PC-9 (cell line): ENCODE data around the gene DENND4A. TPM values are rescaled to one million over a fixed set of nuclear protein-coding genes. Genes with fewer than 3 reads are reported as not detected.

Experiments
- BruUV-seq: library from RNA; stranded (reverse); fragments of 400-500 nt; replicated peaks from 2 replicates; lab custom pipeline; 2021; lab: Mats Ljungman, UMichigan
- CTCF ChIA-PET: fragments of 300-600 bp; sonication (Branson Sonifier 250); formaldehyde crosslinking; loops from one replicate; lab custom pipeline; 2022; ENCODE audit warnings: antibody characterized with exemption; lab: Charles Lee
- POLR2A ChIA-PET: fragments of 300-600 bp; sonication (Branson Sonifier 250); formaldehyde crosslinking; loops from one replicate; lab custom pipeline; 2022; ENCODE audit warnings: antibody characterized with exemption; ENCODE audit not compliant: unreplicated experiment; lab: Charles Lee
- DNase-seq, 2 experiments: peaks; one replicate each; pipeline versions ENCODE4 v3.0.0 to v3.0.0-alpha.2; 2015 to 2022; ENCODE audit warnings: mixed read lengths in 1 of 2
- H2AFZ ChIP-seq: fragments of 200-600 bp; sonication (generic); 2 replicates; pipeline ENCODE4 v1.8.1; 2017; ENCODE audit warnings: antibody characterized with exemption
- H3F3A ChIP-seq: fragments of 200-600 bp; sonication (generic); 2 replicates; pipeline ENCODE4 v1.8.1; 2017; ENCODE audit warnings: antibody characterized with exemption, mild to moderate bottlenecking, low read depth; ENCODE audit not compliant: insufficient read depth
- H3K27ac ChIP-seq: fragments of 200-600 bp; sonication (generic); 2 replicates; pipeline ENCODE4 v1.6.1; 2016; ENCODE audit warnings: mixed run types
- H3K27me3 ChIP-seq: fragments of 200-600 bp; sonication (generic); 2 replicates; pipeline ENCODE4 v1.6.1; 2016; ENCODE audit warnings: low read depth, mixed run types; ENCODE audit not compliant: insufficient read depth
- H3K36me3 ChIP-seq: fragments of 200-600 bp; sonication (generic); 2 replicates; pipeline ENCODE4 v1.6.1; 2016; ENCODE audit warnings: low read depth, mixed run types
- H3K4me1 ChIP-seq: fragments of 200-600 bp; sonication (generic); replicated peaks from 2 replicates; pipeline ENCODE4 v1.6.1; 2016; ENCODE audit warnings: mixed run types; ENCODE audit not compliant: insufficient read depth
- H3K4me2 ChIP-seq: fragments of 200-600 bp; sonication (generic); 2 replicates; pipeline ENCODE4 v1.6.1; 2017; ENCODE audit warnings: mixed run types
- H3K4me3 ChIP-seq: fragments of 200-600 bp; sonication (generic); 2 replicates; pipeline ENCODE4 v1.6.1; 2016; ENCODE audit warnings: mixed run types
- H3K79me2 ChIP-seq: fragments of 200-600 bp; sonication (generic); 2 replicates; pipeline ENCODE4 v1.6.1; 2017; ENCODE audit warnings: low read depth, mixed run types
- H3K9me2 ChIP-seq: fragments of 200-600 bp; sonication (generic); 2 replicates; pipeline ENCODE4 v1.8.1; 2017; ENCODE audit warnings: mild to moderate bottlenecking; ENCODE audit not compliant: insufficient read depth
- H3K9me3 ChIP-seq: fragments of 200-600 bp; sonication (generic); 2 replicates; pipeline ENCODE4 v1.8.1; 2016; ENCODE audit warnings: low read depth; ENCODE audit not compliant: insufficient read depth
- H4K20me1 ChIP-seq: fragments of 200-600 bp; sonication (generic); 2 replicates; pipeline ENCODE4 v1.8.1; 2017; ENCODE audit not compliant: insufficient read depth
- CTCF ChIP-seq: fragments of 200-600 bp; sonication (generic); conservative IDR thresholded peaks from 2 replicates; pipeline ENCODE4 v1.6.1; 2017; ENCODE audit warnings: mixed run types, antibody characterized with exemption, mild to moderate bottlenecking, moderate library complexity
- EZH2 ChIP-seq: fragments of 200-600 bp; sonication (generic); IDR thresholded peaks from 2 replicates; pipeline ENCODE4 v1.8.0; 2017; ENCODE audit warnings: antibody characterized with exemption, low read depth
- intact Hi-C: fragments of 100-400 bp; cut with micrococcal nuclease; formaldehyde crosslinking; loops from one replicate; pipeline ENCODE4 v1.10.0; 2022; ENCODE audit not compliant: unreplicated experiment
- total RNA-seq: library from RNA; stranded (reverse); gene quantifications from 2 replicates; pipeline ENCODE4 v1.2.3, GENCODE V29; 2021

Gene DENND4A
- total RNA-seq, 1 experiment from 2014 or later = 16.3 TPM

DNA sequence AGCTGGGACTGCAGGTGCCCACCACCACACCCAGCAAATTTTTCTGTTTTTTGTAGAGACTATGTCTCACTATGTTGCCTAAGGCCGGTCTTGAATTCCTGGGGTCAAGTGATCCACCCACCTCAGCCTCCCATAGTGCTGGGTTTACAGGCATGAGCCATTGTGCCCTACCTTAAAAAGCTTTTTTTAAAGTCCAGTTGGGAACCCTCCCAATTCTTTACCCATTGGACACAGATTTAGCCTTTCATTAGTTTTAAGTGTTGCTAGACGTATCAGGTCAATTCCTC lies 1.7 kb upstream of the DENND4A start:
- BruUV-seq = no TSS peak

GRCh38 chr15:65792988-65793817 lies 1.1 kb upstream of the DENND4A start:
- intact Hi-C loops = loop anchor here (1.0 to 5.0 kb wide), 3 partner anchors 40 to 76 kb away; partner anchors contain the start of gene RAB11A
- ChIA-PET CTCF (interaction anchor here (0.6 kb wide), 1 partner anchor 24 kb away, joined by 3 read pairs; no protein-coding TSS in a partner anchor), POLR2A (interaction anchor here (0.6 kb wide), 1 partner anchor 1221 kb away, joined by 7 read pairs; no protein-coding TSS in a partner anchor)
- TF ChIP-seq CTCF = no peak
- no peak for TF ChIP-seq EZH2
- Histone ChIP-seq H3K27ac (peak overlapping the region; percentile 77), H3K27me3 (no peaks in the 10 kb centered on the region), H2AFZ (peak overlapping the region; percentile 86), H3F3A (peaks cover 11% of the 10 kb centered on the region; the same call in 1 of the 2 replicates), H3K9me2 (no peaks in the 10 kb centered on the region; the same call in 1 of the 2 replicates), H3K4me1 (peaks cover 33% of the 10 kb centered on the region), H3K4me3 (peak overlapping the region; percentile 67), H4K20me1 (no peaks in the 10 kb centered on the region), H3K4me2 (peak overlapping the region; percentile 66), H3K9me3 (no peaks in the 10 kb centered on the region), H3K36me3 (no peaks in the 10 kb centered on the region), H3K79me2 (peaks cover 30% of the 10 kb centered on the region)
- no TSS peak for BruUV-seq
- DNase-seq = no peak

More for the DNA sequence above, 1.7 kb upstream of the DENND4A start:
- H3K36me3 ChIP-seq = no peaks in the 10 kb centered on the region
- H3K9me3 ChIP-seq = no peaks in the 10 kb centered on the region
- no peak overlapping the region for H2AFZ ChIP-seq
- no peaks in the 10 kb centered on the region for H3K27me3 ChIP-seq
- ChIA-PET CTCF (interaction anchor here (0.7 kb wide), 1 partner anchor 15 kb away, joined by 3 read pairs; no protein-coding TSS in a partner anchor), POLR2A (interaction anchor here (0.6 kb wide), 1 partner anchor 1220 kb away, joined by 7 read pairs; no protein-coding TSS in a partner anchor)
- H3K27ac ChIP-seq = no peak overlapping the region
- H3K9me2 ChIP-seq = no peaks in the 10 kb centered on the region; the same call in 1 of the 2 replicates
- intact Hi-C loops = loop anchor here (2.0 to 5.0 kb wide), 2 partner anchors 39 to 64 kb away; no protein-coding TSS in a partner anchor
- H3K79me2 ChIP-seq = peaks cover 26% of the 10 kb centered on the region
- no peak for DNase-seq
- TF ChIP-seq CTCF (no peak), EZH2 (no peak)
- H3F3A ChIP-seq = 0 out of 2 replicates have a peak, but pooled peaks cover 8% of the 10 kb centered on the region
- H3K4me2 ChIP-seq = no peak overlapping the region
- H3K4me3 ChIP-seq = no peak overlapping the region
- no peaks in the 10 kb centered on the region for H4K20me1 ChIP-seq
- peaks cover 30% of the 10 kb centered on the region for H3K4me1 ChIP-seq

- peaks cover 17% of the 10 kb centered on the region; the same call in 1 of the 2 replicates for H3F3A ChIP-seq
- no peaks in the 10 kb centered on the region; the same call in 1 of the 2 replicates for H3K9me2 ChIP-seq
- peak overlapping the region; percentile 97 for H3K4me2 ChIP-seq
- peaks cover 43% of the 10 kb centered on the region for H3K4me1 ChIP-seq
- H3K27ac ChIP-seq = peak overlapping the region; percentile 23; the same call in 1 of the 2 replicates
- intact Hi-C loops = loop anchor here (1.0 to 5.0 kb wide), 3 partner anchors 41 to 78 kb away; partner anchors contain the start of gene RAB11A
- H3K36me3 ChIP-seq = no peaks in the 10 kb centered on the region
- ChIA-PET POLR2A (interaction anchor here (0.6 kb wide), 1 partner anchor 137 kb away, joined by 16 read pairs; no protein-coding TSS in a partner anchor), CTCF (interaction anchor here (0.6 to 0.9 kb wide), 3 partner anchors 41 to 79 kb away, joined by 5 to 11 read pairs (median 7); no protein-coding TSS in a partner anchor)
- H4K20me1 ChIP-seq = no peaks in the 10 kb centered on the region
- no peaks in the 10 kb centered on the region for H3K9me3 ChIP-seq
- no peaks in the 10 kb centered on the region for H3K27me3 ChIP-seq
- peaks cover 31% of the 10 kb centered on the region for H3K79me2 ChIP-seq
- peak in 1 of 2 experiments; percentile 32 for DNase-seq
- no TSS peak for BruUV-seq
- TF ChIP-seq CTCF = no peak
- no peak for TF ChIP-seq EZH2
- H3K4me3 ChIP-seq = peak overlapping the region; percentile 86
- H2AFZ ChIP-seq = peak overlapping the region; percentile 77
These were observed 557 bp downstream of the DENND4A start for GRCh38 chr15:65791335-65792137.
